Measurements from ENCODE around the gene ADCY2.

ADCY2 gene

GRCh38 chr5:7763621-7764072, 367.7 kb downstream of the ADCY2 start (continued):
- no peak for TF ChIP-seq ZNF692 (tag by site-specific recombination; IDR thresholded peaks at IDR 0.05)

- TF ChIP-seq ZNF157 (tag by site-specific recombination; IDR thresholded peaks at IDR 0.05) (no peak), ATF2 (tag by site-specific recombination; IDR thresholded peaks at IDR 0.05; ENCODE audit: low read depth) (peak; percentile 77)
- CTCF ChIA-PET, result interaction anchor here (1.8 kb wide), 1 partner anchor 9 kb away, joined by 6 read pairs; no protein-coding TSS in a partner anchor
- Histone ChIP-seq H3K27ac (ENCODE audit: extremely low read depth, low read depth, low read length) (no peak overlapping the region), H3K4me3 (ENCODE audit: low read depth, low read length) (no peak overlapping the region), H3K4me1 (ENCODE audit: control insufficient read depth, insufficient read depth, low read length) (peaks cover 2% of the 10 kb centered on the region; the same call in 1 of the 2 replicates), H3K9me3 (ENCODE audit: control insufficient read depth, insufficient read depth, low read depth, low read length) (no peaks in the 10 kb centered on the region), H3K36me3 (ENCODE audit: control insufficient read depth in 2 of 2, insufficient read depth in 1 of 2, low read length in 2 of 2) (no peaks in the 10 kb centered on the region)
- POLR2A ChIA-PET, result no interaction called here
Measured at GRCh38 chr5:7764452-7764851, 368.5 kb downstream of the ADCY2 start.

GRCh38 chr5:7770436-7770835, 374.5 kb downstream of the ADCY2 start:
- CTCF ChIA-PET, result interaction anchor here (0.6 to 2.7 kb wide), 6 partner anchors 14 to 46 kb away, joined by 3 to 11 read pairs (median 4); no protein-coding TSS in a partner anchor

More at GRCh38 chr5:7770436-7770835, 374.5 kb downstream of the ADCY2 start:
- no peaks in the 10 kb centered on the region for H3K36me3 ChIP-seq (ENCODE audit: control insufficient read depth in 2 of 2, insufficient read depth in 1 of 2, low read length in 2 of 2)
- H3K4me1 ChIP-seq (ENCODE audit: control insufficient read depth, insufficient read depth, low read length), result no peaks in the 10 kb centered on the region
- TF ChIP-seq ZNF433 (tag by site-specific recombination; IDR thresholded peaks at IDR 0.05; ENCODE audit: low read depth), result no peak
- no peak for TF ChIP-seq YY1 (tag by site-specific recombination; IDR thresholded peaks at IDR 0.05)
- no peak for TF ChIP-seq HOXD13 (CRISPR knock-in tag; IDR thresholded peaks at IDR 0.05; ENCODE audit: borderline replicate concordance)
- no peak for TF ChIP-seq ZNF280C (tag by site-specific recombination; IDR thresholded peaks at IDR 0.05)
- no peak for TF ChIP-seq ZNF140 (tag by site-specific recombination; IDR thresholded peaks at IDR 0.05)
- no peak for TF ChIP-seq ZBTB17 (tag by site-specific recombination; IDR thresholded peaks at IDR 0.05)
- no peak for TF ChIP-seq KLF17 (tag by site-specific recombination; IDR thresholded peaks at IDR 0.05)
- TF ChIP-seq ZBTB7A (tag by site-specific recombination; IDR thresholded peaks at IDR 0.05; ENCODE audit: low read depth), result no peak
- TF ChIP-seq ZSCAN5A (tag by site-specific recombination; IDR thresholded peaks at IDR 0.05), result no peak
- TF ChIP-seq ZBTB1 (tag by site-specific recombination; IDR thresholded peaks at IDR 0.05), result no peak
- TF ChIP-seq ZNF785 (tag by site-specific recombination; IDR thresholded peaks at IDR 0.05), result no peak
- TF ChIP-seq ZNF544 (tag by site-specific recombination; IDR thresholded peaks at IDR 0.05), result no peak
- TF ChIP-seq GLIS2 (tag by site-specific recombination; IDR thresholded peaks at IDR 0.05), result no peak
- TF ChIP-seq ZNF792 (tag by site-specific recombination; IDR thresholded peaks at IDR 0.05), result no peak
- no peak for TF ChIP-seq ZNF335 (tag by site-specific recombination; conservative IDR thresholded peaks at IDR 0.05)
- no peak for TF ChIP-seq KLF8 (tag by site-specific recombination; IDR thresholded peaks at IDR 0.05)
- TF ChIP-seq ZNF146 (tag by site-specific recombination; IDR thresholded peaks at IDR 0.05), result no peak
- H3K9me3 ChIP-seq (ENCODE audit: control insufficient read depth, insufficient read depth, low read depth, low read length), result no peaks in the 10 kb centered on the region
- POLR2A ChIA-PET, result no interaction called here
- no peak overlapping the region for H3K27ac ChIP-seq (ENCODE audit: extremely low read depth, low read depth, low read length)
- H3K4me3 ChIP-seq (ENCODE audit: low read depth, low read length), result no peak overlapping the region

Data from HEK293 (cell line).